ENCODE measurements around the gene DNAI2.

- TF ChIP-seq CTCF (IDR thresholded peaks at IDR 0.05; ENCODE audit: borderline replicate concordance, extremely low read depth, low read length, poor library complexity, severe bottlenecking) (no peak), EZH2 (IDR thresholded peaks at IDR 0.05; ENCODE audit: borderline replicate concordance, low read depth, low read length, severe bottlenecking) (no peak)
These were observed 38.1 kb upstream of the DNAI2 start for GRCh38 chr17:74235911-74236371.

Data from DND-41 (cell line).